Measurements from ENCODE around the gene ZKSCAN1.

Gene ZKSCAN1

GRCh38 chr7:100066953-100067352 lies 51.6 kb downstream of the ZKSCAN1 start:
- no peak for TF ChIP-seq CTCF (IDR thresholded peaks at IDR 0.05; ENCODE audit: insufficient read depth, low read depth, low read length, missing control alignments)
- DNase-seq (ENCODE audit: low read depth), result no peak
- no peak overlapping the region for H3K4me3 ChIP-seq (ENCODE audit: low read depth, low read length)

GRCh38 chr7:100069991-100070390 lies 54.6 kb downstream of the ZKSCAN1 start:
- H3K4me3 ChIP-seq (ENCODE audit: low read depth, low read length), result no peak overlapping the region
- no peak for TF ChIP-seq CTCF (IDR thresholded peaks at IDR 0.05; ENCODE audit: insufficient read depth, low read depth, low read length, missing control alignments)
- no peak for DNase-seq (ENCODE audit: low read depth)

- H3K4me3 ChIP-seq (ENCODE audit: low read depth, low read length), result no peak overlapping the region
- no peak for DNase-seq (ENCODE audit: low read depth)
- no peak for TF ChIP-seq CTCF (IDR thresholded peaks at IDR 0.05; ENCODE audit: insufficient read depth, low read depth, low read length, missing control alignments)
Measured at GRCh38 chr7:100071018-100071723, 55.8 kb downstream of the ZKSCAN1 start.

GRCh38 chr7:100072462-100072861 lies 57.1 kb downstream of the ZKSCAN1 start:
- TF ChIP-seq CTCF (IDR thresholded peaks at IDR 0.05; ENCODE audit: insufficient read depth, low read depth, low read length, missing control alignments), result no peak
- H3K4me3 ChIP-seq (ENCODE audit: low read depth, low read length), result no peak overlapping the region
- no peak for DNase-seq (ENCODE audit: low read depth)

GRCh38 chr7:100074841-100075240 lies 59.4 kb downstream of the ZKSCAN1 start:
- DNase-seq (ENCODE audit: low read depth), result no peak
- TF ChIP-seq CTCF (IDR thresholded peaks at IDR 0.05; ENCODE audit: insufficient read depth, low read depth, low read length, missing control alignments), result no peak
- no peak overlapping the region for H3K4me3 ChIP-seq (ENCODE audit: low read depth, low read length)

GRCh38 chr7:100075418-100075817 lies 60.0 kb downstream of the ZKSCAN1 start:
- no peak overlapping the region for H3K4me3 ChIP-seq (ENCODE audit: low read depth, low read length)
- DNase-seq (ENCODE audit: low read depth), result no peak
- no peak for TF ChIP-seq CTCF (IDR thresholded peaks at IDR 0.05; ENCODE audit: insufficient read depth, low read depth, low read length, missing control alignments)

- no peak overlapping the region for H3K4me3 ChIP-seq (ENCODE audit: low read depth, low read length)
- no peak for DNase-seq (ENCODE audit: low read depth)
- no peak for TF ChIP-seq CTCF (IDR thresholded peaks at IDR 0.05; ENCODE audit: insufficient read depth, low read depth, low read length, missing control alignments)
Measured at GRCh38 chr7:100077205-100077604, 61.8 kb downstream of the ZKSCAN1 start.

All from GM12865 (cell line).